ENCODE results near the gene TMEM143.
"Not testable (repeated sequence)": the region's sequence is repeated elsewhere in the genome, so short reads cannot be mapped to it uniquely, and the experiment has no call there.

TMEM143 gene

DNA sequence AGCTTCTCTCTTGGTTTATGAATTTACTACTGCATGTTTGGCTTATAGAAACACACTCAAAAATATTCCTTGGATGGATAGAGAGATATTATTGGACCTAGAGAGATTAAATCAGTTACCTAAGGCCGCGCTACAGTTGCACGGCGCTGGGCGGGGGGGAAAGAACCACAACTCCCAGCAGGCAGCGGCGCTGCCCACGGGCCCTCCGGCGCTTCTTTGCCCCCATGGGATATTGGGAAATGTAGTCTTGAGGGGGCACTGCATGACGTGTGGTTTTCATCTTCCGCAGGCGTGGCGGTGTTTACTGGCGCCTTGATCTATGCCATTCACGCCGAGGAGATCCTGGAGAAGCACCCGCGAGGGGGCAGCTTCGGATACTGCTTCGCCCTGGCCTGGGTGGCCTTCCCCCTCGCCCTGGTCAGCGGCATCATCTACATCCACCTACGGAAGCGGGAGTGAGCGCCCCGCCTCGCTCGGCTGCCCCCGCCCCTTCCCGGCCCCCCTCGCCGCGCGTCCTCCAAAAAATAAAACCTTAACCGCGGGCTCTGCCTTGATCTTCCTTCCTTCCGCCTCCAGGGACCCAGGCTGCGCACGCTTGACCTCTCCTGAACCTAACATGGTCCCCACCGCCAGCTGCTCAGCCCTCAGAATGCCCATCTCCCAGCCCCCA lies 33.6 kb downstream of the TMEM143 start:
- DNase-seq (ENCODE audit: low read depth, low spot score): peak; percentile 86

DNA sequence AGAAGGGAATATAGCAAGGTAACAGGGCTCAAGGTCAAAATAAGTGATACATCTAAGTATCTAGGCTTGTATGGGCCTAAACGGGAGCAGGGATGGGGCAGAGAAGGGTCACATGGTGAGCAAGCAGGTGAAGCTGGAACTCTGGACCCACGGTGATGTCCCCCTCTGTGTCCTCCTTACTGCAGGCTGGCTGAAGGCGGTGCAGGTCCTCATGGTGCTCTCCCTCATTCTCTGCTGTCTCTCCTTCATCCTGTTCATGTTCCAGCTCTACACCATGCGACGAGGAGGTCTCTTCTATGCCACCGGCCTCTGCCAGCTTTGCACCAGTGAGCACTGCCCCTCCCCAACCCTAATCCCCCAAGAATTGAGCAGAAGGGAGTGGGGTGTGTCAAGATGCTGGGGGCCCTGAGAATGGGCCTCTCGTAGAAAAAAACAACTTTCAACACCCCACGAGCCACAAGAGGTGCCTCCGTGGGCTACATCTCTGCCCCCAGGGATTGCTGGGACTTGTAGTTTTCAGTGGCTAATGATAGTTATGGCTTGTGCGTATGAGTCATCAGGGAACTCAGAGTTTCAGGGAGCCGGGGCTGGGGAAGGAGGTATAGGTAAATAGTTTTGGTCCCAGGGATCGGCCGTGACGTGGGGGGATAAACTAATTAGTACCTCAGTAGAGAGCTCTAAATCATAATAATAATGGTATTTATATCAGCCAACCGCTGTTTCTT lies 34.4 kb downstream of the TMEM143 start:
- DNase-seq (ENCODE audit: low read depth, low spot score): peak; percentile 68

DNA sequence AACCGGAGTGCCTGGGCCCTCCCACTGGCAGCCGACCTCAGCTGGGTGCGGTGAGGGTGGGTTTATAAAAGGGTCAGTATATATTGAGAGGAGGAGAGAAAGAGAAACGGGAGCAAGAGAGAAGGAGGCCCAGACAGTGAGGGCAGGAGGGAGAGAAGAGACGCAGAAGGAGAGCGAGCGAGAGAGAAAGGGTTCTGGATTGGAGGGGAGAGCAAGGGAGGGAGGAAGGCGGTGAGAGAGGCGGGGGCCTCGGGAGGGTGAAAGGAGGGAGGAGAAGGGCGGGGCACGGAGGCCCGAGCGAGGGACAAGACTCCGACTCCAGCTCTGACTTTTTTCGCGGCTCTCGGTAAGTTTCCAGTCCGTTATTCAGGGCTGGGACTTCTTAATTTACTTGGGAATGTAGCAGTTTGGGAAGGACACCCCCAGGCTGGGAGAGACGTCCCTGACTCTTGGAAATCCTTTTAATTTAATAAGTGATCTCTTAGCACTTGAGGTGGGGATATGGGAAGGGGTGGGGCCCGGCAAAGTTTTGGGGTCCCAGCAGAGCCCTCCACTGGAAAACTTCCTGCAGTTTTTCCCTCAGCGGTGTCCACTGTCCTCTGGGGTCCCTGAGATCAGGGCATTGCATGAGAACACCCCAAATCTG lies 38.4 kb downstream of the TMEM143 start, which contains the start of gene EMP3:
EMP3 (plus strand) TSS at position 288 of the 646 bp plus-strand sequence. CDS start 1,293 bp downstream, outside the sequence.
- peak; percentile 95 for DNase-seq (ENCODE audit: low read depth, low spot score)

DNA sequence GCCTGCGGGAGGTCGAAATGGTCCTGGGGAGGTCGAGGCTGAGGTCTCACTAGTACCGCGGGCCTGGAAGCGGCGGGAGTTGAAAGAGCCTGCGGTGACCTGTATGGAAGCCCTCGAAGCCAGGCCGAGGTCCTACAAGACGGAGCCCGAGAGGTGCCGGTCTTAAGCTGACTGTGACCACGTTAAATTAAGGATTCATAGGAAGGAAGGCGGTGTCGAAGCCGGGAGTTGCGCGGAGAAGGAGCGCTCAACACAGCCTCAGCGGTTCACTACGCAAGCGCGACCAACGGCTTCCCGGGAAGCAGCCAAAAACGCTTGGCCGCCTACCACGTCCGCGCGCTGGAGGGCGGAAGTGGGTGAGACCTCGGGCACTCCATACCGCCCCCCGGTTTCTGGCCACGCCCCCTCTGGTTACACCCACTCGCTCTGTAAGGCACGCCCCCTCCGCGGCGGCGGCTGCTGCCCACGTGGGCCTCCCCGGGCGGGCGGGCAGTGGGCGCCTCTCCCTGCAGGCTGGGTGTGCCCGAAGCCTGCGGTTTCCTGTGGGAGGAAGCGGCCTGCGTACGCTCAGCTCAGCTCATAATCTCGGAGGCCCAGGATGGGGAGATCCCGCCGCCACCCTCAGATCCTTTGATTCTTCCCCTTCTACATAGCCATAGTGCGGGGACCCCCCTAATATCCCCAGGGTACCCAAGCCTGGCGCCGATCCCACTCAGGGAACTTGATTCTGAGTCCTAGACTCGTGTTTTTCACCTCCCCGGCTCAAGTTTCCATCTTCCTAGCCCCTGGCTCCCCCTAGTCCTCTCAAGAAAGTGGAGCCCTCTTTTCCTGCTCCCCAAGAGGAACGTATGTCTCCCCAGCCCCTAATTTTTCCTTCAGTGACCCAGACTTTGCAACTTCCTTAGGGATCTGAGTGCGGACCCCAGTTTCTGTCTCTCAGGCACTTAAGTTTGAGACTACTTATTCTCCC lies 41.8 kb downstream of the TMEM143 start:
- peak; percentile 100 for DNase-seq (ENCODE audit: low read depth, low spot score)

DNA sequence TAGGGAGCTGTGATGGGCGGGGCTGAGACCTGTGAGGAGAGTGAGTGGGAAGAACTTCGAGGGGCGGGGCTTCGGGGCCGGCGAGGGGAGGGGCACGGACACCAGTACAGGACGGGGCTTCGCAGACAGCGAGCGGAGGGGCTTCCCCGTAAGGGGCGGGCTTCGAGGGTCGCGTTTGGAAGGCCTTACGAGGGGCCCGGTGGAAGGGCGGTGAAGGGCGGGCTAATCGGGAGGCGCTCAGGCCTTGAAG lies 42.4 kb downstream of the TMEM143 start:
- DNase-seq (ENCODE audit: low read depth, low spot score): peak; percentile 93

DNA sequence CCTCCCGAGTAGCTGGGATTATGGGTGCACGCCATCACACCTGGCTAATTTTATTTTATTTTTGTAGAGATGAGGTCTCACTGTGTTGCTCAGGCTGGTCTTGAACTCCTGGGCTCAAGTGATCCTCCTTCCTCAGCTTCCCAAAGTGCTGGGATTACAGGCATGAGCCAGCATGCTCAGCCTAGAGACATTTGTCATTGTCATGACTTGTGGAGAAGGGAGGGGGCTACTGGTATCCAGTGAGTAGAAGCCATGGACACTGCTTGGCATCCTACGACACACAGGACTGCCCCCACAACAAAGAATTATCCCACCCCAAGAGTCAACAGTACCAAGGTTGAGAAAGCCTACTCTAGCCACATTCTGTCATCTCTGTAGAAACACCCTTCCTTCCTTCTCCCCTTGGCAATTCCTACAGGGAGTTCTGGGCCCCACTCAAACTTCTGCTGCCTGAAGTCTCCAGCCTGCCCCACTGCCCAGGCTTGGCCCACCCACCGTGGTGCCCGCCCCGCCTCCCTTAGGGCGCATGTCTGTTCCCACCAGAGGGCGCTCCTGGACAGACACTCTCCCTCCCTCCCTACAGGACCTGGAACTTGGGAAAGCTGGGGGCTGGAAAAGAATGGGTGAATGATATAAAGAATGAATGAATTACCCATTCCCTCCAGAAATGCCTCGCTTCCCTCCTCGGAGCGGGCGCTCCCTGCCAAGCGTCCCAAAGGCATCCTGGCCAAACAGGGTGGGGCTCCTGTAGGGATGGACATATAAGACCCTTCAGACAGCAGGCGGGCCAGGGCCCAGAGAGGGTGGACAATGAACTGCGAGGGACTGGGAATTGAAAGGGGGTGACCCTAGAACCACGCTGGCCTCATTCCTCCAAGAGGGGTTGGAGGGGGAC lies 43.8 kb downstream of the TMEM143 start:
- DNase-seq (ENCODE audit: low read depth, low spot score): peak; percentile 89

DNA sequence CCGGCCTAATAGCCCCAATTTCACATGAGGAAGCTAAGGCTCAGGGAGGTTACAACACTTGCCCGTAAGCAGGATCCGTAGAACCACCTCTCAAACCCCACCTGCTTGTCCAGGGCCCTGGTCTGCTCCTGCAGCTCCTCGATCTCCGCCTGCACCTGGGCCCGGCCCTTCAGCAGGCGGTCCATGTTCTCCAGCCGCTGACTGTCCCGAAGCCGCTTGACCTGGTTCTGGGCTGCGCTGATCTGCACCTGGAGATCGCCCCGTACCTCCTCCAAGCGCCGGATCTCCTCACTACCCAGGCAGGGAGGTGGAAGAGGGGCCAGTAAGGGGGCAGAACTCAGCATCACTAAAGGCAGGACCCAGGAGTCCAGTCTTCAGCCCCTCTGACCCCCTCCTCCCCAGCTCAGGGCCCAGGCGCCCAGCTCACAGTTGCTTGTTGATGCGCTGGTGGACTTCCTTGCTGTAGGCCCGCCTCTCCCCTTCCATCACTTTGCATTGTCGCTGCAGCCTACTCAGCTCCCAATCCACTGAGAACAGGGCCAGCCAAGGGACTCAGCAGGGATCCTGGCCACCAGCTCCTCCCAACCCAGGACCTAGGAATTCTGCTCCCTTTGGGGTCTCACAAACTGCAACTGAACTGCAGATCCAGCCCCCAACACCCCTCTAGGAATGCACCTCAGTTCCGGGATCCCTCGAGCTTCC lies 45.3 kb downstream of the TMEM143 start:
- no peak for DNase-seq (ENCODE audit: low read depth, low spot score)

DNA sequence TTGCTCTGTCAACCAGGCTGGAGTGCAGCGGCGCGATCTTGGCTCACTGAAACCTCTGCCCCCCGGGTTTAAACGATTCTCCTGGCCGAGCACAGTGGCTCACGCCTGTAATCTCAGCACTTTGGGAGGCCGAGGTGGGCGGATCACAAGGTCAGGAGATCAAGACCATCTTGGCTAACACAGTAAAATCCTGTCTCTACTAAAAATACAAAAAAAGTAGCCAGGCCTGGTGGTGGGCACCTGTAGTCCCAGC lies 46.1 kb downstream of the TMEM143 start:
- not testable (repeated sequence) for DNase-seq (ENCODE audit: low read depth, low spot score)

DNA sequence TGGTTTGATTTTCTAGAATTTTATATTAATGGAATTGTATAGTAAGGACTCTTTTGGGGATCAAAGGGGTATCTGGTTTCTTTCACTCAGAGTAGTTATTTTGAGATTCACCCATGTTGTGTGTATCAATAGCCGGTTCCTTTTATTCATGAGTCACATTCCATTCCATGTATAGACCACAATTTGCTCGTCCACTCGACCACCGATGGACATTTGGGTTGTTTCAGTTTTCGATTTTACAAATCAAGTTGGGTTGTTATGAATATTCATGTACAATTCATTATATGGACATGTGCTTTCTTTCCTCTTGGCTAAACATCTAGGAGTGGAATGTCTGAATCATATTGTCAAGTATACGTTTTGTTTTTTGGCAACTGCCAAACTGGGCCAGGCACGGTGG lies 48.0 kb downstream of the TMEM143 start:
- DNase-seq (ENCODE audit: low read depth, low spot score): no peak

DNA sequence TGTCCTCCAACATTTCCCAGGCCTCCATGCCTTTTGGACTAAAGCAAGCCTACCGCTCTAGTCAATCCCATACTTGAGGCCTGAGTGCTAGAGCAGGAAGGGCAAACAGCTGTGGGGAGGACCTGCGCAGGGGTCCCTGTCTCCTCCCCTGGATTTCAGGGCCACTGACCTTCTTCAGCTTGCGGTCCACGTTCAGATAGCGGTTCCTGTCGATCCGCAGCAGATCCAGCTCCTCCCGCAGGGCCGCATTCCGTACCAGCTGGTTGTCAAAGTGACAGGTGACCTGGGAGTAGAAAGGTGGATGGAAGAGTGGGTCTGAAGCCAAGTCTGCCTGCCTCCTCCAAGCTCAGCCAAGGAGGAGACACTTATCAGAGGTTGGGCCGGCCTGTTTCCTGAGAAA lies 52.4 kb downstream of the TMEM143 start:
- DNase-seq (ENCODE audit: low read depth, low spot score): no peak

DNA sequence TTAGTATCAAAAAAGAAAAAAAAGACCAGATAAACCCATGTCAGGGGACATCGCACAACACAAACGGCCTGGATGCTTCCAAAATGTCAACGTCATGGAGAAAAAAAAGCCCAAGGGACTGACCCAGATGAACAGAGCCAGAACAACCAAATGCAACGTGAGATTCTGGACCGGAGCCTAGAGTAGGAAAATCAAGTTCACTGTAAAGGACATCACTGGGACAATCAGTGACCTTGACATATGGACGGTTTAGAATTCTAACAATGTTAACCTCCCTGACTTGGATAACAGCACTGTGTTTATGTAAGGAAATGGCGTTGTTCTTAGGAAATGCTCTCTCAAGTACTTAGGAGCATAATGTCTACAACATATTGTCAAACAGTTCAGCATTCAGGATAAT lies 53.5 kb downstream of the TMEM143 start:
- no peak for DNase-seq (ENCODE audit: low read depth, low spot score)

DNA sequence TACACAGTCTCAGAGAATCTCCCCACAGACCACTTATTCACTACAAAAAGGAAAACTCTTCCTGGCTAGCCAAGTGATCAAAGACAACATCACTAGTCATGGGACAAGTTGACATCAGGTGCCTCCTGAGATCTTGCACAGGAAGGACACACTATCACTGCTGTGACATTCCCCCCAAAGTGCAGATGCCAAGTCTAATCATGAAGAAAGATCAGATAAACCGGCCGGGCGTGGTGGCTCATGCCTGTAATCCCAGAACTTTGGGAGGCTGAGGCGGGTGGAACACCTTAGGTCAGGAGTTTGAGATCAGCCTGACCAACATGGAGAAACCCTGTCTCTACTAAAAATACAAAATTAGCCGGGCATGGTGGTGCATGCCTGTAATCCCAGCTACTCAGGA lies 54.0 kb downstream of the TMEM143 start:
- DNase-seq (ENCODE audit: low read depth, low spot score): not testable (repeated sequence)

DNA sequence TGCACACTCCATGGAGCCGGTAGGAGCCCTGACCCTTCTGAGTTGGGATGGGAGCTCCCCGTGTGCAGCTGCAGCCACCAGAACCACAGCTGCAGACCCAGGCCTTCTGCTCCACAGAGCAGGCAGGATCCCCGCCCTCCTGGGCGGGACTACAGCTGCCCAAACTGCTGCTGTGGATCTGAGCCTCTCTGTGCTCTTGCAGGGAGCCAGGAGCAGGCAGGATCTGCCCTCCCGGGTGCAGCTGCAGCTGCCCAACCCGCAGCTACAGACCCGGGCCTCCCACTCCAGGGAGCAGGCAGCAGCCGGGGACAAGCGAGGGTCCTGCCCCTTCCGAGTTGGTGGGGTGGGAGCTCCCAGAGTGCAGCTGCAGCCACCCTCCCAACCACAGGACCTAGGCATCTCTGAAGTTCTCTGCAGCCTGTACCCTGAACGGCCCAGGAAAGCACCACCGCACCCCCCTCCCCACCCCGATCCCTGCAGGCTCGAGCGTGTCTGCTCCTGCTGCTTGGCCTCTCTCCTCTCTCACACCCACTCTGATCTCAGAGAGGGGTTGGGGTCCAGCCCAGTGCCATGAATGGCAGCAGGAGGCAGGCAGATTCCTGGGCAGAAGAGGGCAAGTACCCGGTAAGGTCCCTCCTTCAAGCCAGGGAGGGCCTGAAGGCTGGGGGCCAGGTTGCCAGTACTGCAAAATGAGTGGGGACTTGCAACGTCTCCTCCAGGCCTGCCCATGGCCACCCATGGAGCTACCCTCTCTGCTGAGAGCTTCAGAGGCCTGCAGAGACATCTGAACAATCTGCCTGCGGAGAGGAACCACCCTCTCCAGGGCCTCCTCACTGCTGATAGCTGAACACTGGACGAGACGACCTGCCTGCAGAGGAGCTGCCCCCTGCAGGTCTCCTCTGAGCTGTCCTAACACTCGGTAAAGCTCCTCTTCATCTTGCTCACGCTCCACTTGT lies 54.8 kb downstream of the TMEM143 start:
- no peak for DNase-seq (ENCODE audit: low read depth, low spot score)

DNA sequence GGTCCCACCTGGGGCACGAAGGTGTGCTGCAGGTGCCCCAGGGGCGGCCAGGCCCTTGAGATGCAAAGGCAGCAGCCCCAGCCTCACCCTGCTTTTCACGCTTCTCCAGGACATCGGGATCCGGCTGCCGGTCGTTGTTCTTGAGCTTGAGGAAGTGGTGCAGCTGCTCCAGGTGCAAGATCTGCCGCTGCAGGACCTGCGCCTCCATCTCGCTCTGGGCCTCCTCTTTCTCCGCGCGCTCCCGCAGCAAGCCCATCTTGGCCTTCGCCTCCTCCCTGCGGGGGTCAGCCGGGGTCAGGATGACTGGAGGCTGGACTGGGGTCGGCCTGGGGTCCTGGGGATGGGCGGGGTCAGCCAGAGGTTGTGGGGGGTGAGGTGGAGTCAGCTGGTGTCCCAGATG lies 59.9 kb downstream of the TMEM143 start:
- DNase-seq (ENCODE audit: low read depth, low spot score): no peak

DNA sequence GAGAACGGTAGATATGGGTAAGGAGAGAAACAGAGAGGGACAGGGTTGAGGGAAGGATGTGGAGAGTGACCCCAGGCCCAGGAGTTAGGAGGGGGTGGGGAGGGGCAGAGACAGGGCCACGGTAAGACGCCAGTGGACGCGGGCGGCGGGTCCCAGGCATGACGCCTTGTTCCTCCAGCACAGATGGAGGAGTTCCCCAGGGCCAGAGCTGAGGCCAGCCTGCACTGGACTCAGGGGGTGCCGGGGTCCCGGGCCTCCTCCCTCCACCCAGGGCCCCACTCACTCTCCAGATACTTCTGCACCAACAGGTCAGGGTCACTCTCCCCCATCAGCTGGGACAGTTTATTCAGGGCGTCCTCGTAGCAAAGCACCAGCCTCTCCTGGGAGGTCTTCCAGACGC lies 60.4 kb downstream of the TMEM143 start:
- no peak for DNase-seq (ENCODE audit: low read depth, low spot score)

DNA sequence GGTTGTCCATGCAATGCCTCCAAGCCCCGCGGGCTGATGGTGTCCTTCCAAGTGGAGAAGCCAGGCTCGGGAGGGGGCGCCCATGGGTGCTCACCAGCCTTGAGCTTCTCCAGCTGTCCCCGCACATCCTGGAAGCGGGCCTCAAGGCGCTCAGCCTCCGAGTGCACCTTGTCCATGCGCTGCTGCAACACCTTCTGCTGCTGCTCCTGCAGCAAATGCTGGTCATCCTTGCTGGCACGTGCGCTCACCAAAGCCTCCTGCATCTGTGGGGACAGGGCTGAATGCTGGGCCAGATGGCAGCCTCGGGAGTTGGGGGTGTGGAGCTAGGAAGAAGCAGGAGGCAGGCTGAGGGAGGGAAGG lies 61.2 kb downstream of the TMEM143 start:
- DNase-seq (ENCODE audit: low read depth, low spot score): no peak

DNA sequence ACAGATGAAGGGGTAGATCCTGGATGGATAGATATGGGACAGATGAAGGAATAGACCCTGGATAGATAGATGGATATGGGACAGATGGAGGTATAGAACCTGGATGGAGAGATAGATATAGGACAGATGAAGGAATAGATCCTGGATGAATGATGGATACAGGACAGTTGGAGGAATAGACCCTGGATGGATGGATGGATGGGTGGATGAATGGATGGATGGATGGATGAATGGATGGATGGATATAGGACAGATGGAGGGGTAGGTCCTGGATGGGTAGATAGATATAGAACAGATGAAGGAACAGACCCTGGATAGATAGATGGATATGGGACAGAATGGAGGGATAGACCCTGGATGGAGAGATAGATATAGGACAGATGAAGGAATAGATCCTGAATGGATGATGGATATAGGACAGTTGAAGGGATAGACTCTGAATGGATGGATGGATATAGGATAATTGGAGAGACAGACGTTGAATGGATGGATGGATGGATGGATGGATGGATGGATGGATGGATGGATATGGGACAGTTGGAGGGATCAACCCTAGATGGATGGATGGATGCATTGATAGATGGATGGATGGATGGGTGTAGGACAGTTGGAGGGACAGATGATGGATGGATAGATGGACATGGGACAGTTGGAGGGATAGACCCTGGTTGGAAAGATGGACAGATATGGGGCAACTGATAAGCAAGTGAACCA lies 61.7 kb downstream of the TMEM143 start:
- DNase-seq (ENCODE audit: low read depth, low spot score): no peak

DNA sequence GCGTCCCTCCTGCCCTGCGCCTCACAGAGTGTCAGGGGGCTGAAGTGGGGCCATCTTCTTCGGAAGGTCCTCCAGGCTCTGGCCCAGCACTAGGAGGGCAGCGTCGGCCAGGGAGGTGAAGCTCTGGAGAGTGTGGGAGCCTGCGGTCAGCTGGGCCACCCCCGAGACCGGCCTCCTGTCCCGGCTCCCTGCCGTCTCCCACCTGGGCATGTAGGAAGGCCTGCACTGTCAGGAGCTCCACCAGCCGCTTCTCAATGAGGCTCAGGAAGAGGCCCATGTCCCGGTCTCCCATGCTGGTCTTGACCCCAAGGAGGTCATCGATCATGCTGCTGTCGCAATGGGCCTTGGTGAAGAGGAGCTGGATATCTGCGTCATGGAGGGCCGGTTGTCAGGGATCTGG lies 65.8 kb downstream of the TMEM143 start:
- DNase-seq (ENCODE audit: low read depth, low spot score): no peak

All from astrocyte of the hippocampus (primary cell).